DOHH2 (cell line): Measurements from ENCODE around the gene TXK.

Experiments used
- H3F3A ChIP-seq: fragments of 200-600 bp; sonication (generic), shearing (Covaris generic); 2 replicates; pipeline ENCODE4 v1.6.0; 2016; ENCODE audit warnings: antibody characterized with exemption, mild to moderate bottlenecking; ENCODE audit not compliant: control insufficient read depth, insufficient read depth
- H3K27ac ChIP-seq: fragments of 200-600 bp; sonication (generic); 2 replicates; pipeline ENCODE4 v1.5.1; 2014; ENCODE audit warnings: low read depth, mild to moderate bottlenecking, low read length, moderate library complexity
- H3K27me3 ChIP-seq: fragments of 200-600 bp; sonication (generic); 2 replicates; pipeline ENCODE4 v1.6.1; 2014; ENCODE audit warnings: mild to moderate bottlenecking, low read length, mixed read lengths; ENCODE audit not compliant: control insufficient read depth
- H3K36me3 ChIP-seq: fragments of 200-600 bp; sonication (generic); 2 replicates; pipeline ENCODE4 v1.6.1; 2014; ENCODE audit warnings: mild to moderate bottlenecking, low read length, moderate library complexity, mixed read lengths; ENCODE audit not compliant: control insufficient read depth
- H3K4me1 ChIP-seq: fragments of 200-600 bp; sonication (generic); 2 replicates; pipeline ENCODE4 v1.6.1; 2014; ENCODE audit warnings: mild to moderate bottlenecking, low read length, mixed read lengths; ENCODE audit not compliant: control insufficient read depth
- H3K4me2 ChIP-seq: fragments of 200-600 bp; sonication (generic); 2 replicates; pipeline ENCODE4 v1.6.0; 2014; ENCODE audit warnings: mild to moderate bottlenecking, low read length, moderate library complexity
- H3K4me3 ChIP-seq: fragments of 200-600 bp; sonication (generic); 2 replicates; pipeline ENCODE4 v1.5.1; 2014; ENCODE audit warnings: mild to moderate bottlenecking, low read length, mixed read lengths
- H3K79me2 ChIP-seq: fragments of 200-600 bp; sonication (generic); 2 replicates; pipeline ENCODE4 v1.6.1; 2014; ENCODE audit warnings: mild to moderate bottlenecking, low read length, mixed read lengths; ENCODE audit not compliant: control insufficient read depth
- H3K9me2 ChIP-seq: fragments of 200-600 bp; sonication (generic); replicated peaks from 2 replicates; pipeline ENCODE4 v1.6.1; 2014; ENCODE audit warnings: mild to moderate bottlenecking, low read length, mixed read lengths; ENCODE audit not compliant: control insufficient read depth
- H3K9me3 ChIP-seq: fragments of 200-600 bp; sonication (generic); 2 replicates; pipeline ENCODE4 v1.6.1; 2014; ENCODE audit warnings: antibody characterized with exemption, low read length, mixed read lengths; ENCODE audit not compliant: control insufficient read depth, insufficient read depth
- H4K20me1 ChIP-seq: fragments of 200-600 bp; sonication (generic); 2 replicates; pipeline ENCODE4 v1.6.0; 2014; ENCODE audit warnings: low read depth, mild to moderate bottlenecking, antibody characterized with exemption, low read length, moderate library complexity; ENCODE audit not compliant: control insufficient read depth, insufficient read depth
- CTCF ChIP-seq: fragments of 200-600 bp; sonication (generic); IDR thresholded peaks from one replicate; pipeline ENCODE4 v1.5.1; 2014; ENCODE audit warnings: antibody characterized with exemption, mild to moderate bottlenecking, low read depth, low read length; ENCODE audit not compliant: poor library complexity, severe bottlenecking
- EZH2phosphoT487 ChIP-seq: fragments of 200-600 bp; sonication (generic); IDR thresholded peaks from 2 replicates; pipeline ENCODE4 v1.6.1; 2017; ENCODE audit warnings: borderline replicate concordance, mild to moderate bottlenecking, antibody characterized with exemption, low read length, moderate library complexity, mixed read lengths

TXK gene

GRCh38 chr4:48110452-48110978, 23.5 kb downstream of the TXK start:
- no peak overlapping the region for H3K4me2 ChIP-seq
- H3K4me3 ChIP-seq = no peak overlapping the region
- H3K9me3 ChIP-seq = no peaks in the 10 kb centered on the region
- no peaks in the 10 kb centered on the region for H3K79me2 ChIP-seq
- no peaks in the 10 kb centered on the region for H3K4me1 ChIP-seq
- no peaks in the 10 kb centered on the region for H3K36me3 ChIP-seq
- TF ChIP-seq EZH2phosphoT487 (no peak), CTCF (no peak)
- H3K9me2 ChIP-seq = no peaks in the 10 kb centered on the region
- H4K20me1 ChIP-seq = no peaks in the 10 kb centered on the region
- no peaks in the 10 kb centered on the region for H3F3A ChIP-seq
- H3K27me3 ChIP-seq = no peaks in the 10 kb centered on the region; the same call in 1 of the 2 replicates
- H3K27ac ChIP-seq = no peak overlapping the region

GRCh38 chr4:48109413-48110263, 24.4 kb downstream of the TXK start:
- no peaks in the 10 kb centered on the region for H3F3A ChIP-seq
- no peaks in the 10 kb centered on the region for H3K9me2 ChIP-seq
- no peaks in the 10 kb centered on the region; the same call in 1 of the 2 replicates for H3K27me3 ChIP-seq
- H3K27ac ChIP-seq = no peak overlapping the region
- no peaks in the 10 kb centered on the region for H3K4me1 ChIP-seq
- H3K36me3 ChIP-seq = no peaks in the 10 kb centered on the region
- H3K4me2 ChIP-seq = no peak overlapping the region
- H3K79me2 ChIP-seq = no peaks in the 10 kb centered on the region
- no peak for TF ChIP-seq EZH2phosphoT487
- TF ChIP-seq CTCF = peak; percentile 60
- H4K20me1 ChIP-seq = no peaks in the 10 kb centered on the region
- H3K4me3 ChIP-seq = no peak overlapping the region
- H3K9me3 ChIP-seq = no peaks in the 10 kb centered on the region

GRCh38 chr4:48108309-48109073, 25.6 kb downstream of the TXK start:
- Histone ChIP-seq H3K27me3 (no peaks in the 10 kb centered on the region; the same call in 1 of the 2 replicates), H3K9me3 (no peaks in the 10 kb centered on the region), H3K4me1 (no peaks in the 10 kb centered on the region), H4K20me1 (no peaks in the 10 kb centered on the region), H3K79me2 (no peaks in the 10 kb centered on the region), H3K4me3 (no peak overlapping the region), H3K4me2 (no peak overlapping the region), H3K27ac (no peak overlapping the region), H3F3A (no peaks in the 10 kb centered on the region), H3K9me2 (no peaks in the 10 kb centered on the region), H3K36me3 (no peaks in the 10 kb centered on the region)
- no peak for TF ChIP-seq EZH2phosphoT487
- no peak for TF ChIP-seq CTCF
